HG03342 (cell line): Measurements from ENCODE around the gene RPUSD1.
"Not testable (repeated sequence)": the region's sequence is repeated elsewhere in the genome, so short reads cannot be mapped to it uniquely, and the experiment has no call there.

Experiments used
- ATAC-seq: cut with Tn5 transposase; IDR thresholded peaks from one replicate; pipeline ENCODE4 v1.9.1; 2021; ENCODE audit warnings: mild to moderate bottlenecking, moderate library complexity; ENCODE audit not compliant: unreplicated experiment

RPUSD1 gene

DNA sequence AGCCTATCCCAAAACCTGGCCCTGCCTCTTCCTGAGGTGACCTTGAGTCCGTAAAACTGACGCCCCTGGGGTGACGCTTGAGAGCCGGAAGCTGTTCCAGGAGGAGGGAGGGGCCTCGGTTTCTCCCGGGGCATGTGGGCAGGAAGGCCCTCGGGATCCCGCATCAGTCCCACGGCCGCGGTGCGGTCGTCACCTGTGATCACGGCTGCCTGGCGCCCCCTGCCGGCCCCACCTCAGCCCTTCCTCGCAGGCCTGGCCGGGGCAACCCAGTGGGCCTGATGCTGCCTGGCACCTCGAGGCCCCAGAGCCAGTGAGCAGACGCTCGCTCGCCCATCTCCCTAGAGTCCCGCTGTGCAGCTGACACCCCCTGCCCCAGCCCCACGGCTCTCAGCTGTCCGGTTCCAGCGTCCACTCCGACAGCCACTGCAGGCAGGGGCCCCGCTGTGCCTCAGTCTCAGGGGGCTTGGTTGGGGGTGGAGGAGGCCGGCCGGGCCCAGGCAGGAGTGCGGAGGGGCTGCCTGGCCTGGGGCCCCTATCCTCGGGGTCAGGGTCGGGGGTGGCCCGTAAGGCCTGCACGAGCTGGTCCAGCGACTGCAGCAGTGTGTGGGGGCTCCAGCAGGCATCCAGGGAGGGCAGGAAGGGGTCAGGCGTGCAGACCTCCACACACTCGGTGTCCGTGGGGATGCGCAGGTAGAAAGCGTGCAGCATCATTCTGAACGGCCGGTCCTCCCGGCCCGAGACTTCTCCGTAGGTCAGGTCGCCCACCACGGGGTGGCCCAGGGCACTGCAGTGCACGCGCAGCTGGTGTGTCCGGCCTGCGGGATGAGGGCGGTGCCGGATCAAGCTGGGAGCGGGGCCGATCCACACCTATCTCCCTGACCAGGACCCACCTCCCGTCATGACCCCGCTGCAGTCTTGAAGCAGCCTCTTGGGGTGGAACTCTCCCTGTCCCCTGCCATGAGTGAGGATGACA, 2.3 kb downstream of the RPUSD1 start:
- no peak for ATAC-seq

DNA sequence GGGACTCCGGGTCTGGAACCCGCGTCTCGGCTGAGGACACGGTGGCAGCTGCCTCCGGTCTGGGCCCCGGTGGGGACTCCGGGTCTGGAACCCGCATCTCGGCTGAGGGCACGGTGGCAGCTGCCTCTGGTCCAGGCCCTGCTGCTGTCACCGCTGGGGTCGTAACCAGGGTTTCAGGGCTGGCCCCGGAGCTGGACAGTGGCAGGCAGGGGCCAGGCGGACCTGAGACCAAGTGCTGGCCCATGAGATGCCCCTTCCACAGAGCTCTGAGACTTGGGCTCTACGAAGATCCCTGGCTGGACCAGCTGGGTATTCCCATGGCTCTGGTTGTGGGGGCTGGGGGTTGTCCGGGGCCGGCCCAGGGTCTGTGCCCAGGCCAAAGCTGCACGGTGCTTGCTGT, 3.8 kb downstream of the RPUSD1 start:
- ATAC-seq, result no peak

- no peak for ATAC-seq
These were observed 4.6 kb downstream of the RPUSD1 start for GRCh38 chr16:783404-784161.

DNA sequence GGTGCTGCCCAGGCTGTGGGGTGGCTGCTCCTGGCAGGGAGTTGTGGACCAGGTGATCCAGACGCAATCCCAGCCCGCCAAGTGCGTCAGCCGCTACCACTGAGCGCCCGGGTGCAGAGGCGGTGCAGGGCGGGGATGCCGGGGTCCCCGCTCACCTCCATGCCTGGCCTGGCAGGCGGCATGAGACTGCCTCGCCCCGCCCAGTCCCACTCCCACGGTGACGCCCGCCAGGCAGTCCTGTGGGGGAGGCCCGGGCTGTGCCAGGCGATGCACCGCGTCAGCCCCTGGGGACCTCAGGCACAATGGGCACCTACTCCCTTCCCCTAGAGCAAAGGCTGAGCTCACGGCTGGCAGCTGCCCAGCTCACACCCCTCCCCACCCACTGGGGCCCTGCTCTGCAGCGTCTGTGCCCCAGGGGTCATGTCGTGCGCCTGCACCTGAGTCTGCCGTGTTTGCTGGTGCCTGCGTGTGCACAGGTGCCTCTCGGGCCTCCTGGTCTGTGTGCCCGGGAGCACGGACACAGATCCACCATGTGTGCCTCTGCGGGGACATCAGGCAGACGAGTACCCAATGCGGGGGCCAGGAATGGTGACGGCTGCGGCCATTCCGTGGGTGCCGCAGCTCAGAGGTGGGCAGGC, 5.3 kb downstream of the RPUSD1 start:
- no peak for ATAC-seq

DNA sequence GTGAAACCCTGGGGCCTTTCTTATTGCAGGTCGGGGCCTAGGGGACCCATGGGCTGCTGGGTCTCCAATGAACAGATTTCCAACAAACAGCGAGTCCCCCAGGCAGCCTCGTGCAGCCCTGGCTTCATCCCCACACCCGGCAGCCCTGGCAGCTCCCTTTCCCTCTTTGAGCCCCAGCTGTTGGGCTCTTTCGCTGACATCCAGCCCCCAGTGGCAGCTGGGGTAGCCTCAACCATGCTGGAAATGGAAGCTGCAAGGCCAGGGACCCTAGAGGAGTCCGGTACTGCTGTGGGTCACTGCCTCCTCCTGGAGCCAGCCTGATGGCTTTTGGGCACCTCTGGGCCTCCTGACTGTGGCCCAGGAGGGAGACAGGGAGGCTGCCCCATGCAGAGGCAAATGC, 5.9 kb downstream of the RPUSD1 start:
- ATAC-seq, result no peak

DNA sequence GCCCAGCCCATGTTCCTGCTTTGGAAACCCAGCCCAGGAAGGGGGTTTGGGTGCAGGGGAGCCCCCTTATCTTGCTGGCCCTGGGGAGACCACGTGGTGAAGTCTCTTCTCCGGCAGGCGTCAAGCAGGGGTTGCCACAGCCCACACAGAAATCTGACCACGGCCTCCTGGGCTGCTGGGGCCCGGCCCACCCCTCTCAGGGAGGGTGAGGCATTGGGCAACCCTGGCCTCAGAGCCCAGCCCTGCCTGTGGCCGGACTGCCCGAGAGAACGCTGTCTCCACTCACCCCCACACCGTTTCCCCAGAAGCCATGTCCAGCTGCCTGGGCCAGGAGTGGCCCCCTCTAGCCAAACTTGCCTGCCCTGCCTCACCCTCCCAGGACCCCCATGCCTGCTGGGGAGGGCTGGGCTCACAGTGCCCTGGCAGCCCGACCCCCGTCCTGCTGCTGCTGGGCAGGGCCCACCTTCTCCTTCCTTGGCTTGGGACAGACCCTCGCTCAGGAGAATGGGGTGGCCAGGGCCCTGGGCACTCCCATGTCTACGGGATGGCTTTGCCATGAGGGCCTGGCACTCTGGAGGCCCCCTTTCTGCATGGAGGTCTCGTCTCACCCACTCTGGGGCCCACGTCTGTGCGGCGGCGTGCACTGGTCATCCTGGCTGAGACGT, 6.7 kb downstream of the RPUSD1 start:
- no peak for ATAC-seq

DNA sequence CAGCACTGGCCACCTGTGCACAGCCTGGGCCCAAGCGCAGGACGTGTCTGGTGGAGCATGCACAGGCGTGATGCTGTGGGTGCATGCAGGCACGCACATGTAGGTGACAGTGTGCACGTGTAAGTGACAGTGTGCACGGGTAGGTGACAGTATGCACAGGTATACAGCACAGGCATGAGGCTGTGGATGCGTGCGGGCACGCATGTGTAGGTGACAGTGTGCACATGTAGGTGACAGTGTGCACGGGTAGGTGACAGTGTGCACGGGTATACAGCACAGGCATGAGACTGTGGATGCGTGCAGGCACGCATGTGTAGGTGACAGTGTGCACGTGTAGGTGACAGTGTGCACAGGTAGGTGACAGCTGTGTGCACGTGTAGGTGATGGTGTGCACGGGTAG, 7.9 kb downstream of the RPUSD1 start:
- ATAC-seq, result no peak

DNA sequence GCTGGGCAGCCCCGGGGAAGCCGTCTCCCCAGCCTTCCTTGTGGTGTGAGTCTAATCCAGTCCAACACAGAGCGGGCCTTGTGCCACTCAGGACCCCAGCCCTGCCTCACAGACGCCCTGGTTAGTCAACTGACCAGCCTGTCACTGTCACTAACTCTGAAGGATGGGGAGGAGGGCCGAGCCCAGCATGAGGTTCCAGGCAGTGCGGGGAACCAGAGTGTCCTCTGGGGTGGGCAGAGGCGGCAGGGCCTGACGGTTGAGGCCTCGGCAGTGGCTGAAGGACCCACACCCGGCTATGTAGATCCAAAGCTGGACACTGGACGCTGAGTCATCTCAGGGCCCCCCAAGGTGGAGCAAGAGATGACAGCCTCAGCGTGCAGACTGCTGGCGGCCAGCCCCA, 8.6 kb downstream of the RPUSD1 start:
- ATAC-seq, result no peak

GRCh38 chr16:778909-779527, 9.2 kb downstream of the RPUSD1 start:
- ATAC-seq, result no peak

GRCh38 chr16:778447-778846, 9.7 kb downstream of the RPUSD1 start:
- ATAC-seq, result no peak

DNA sequence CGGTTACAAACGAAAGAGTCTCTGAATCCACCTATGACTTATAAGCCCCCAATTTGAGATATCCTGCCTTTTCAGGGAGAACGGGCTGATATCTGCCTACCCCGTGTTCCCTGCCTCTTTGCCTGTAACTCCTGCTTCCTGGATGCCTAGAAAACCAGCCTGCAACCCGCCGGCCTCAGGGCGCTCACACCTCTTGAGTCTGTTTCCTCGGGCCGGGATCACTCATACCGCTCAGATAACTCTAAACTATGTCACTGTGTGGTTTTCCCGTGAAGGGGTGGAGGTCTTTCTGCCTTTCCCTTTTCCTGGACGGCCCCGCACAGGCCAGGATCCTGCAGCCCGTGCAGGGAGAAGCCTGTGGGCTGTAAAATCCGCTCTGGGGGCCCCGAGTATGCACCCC, 10.4 kb downstream of the RPUSD1 start:
- ATAC-seq, result no peak

DNA sequence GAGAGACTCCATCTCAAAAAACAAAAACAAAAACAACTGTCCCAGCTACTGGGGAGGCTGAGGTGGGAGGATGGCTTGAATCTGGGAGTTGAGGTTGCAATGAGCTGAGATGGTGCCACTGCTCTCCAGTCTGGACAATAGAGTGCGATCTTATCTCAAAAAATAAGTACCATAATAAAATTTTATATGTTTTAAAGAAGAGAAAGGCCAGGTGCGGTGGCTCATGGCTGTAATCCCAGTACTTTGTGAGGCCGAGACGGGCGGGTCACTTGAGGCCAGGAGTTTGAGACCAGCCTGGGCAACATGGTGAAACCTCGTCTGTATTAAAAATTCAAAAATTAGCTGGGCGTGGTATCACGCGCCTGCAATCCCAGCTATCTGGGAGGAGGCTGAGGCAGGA, 11.4 kb downstream of the RPUSD1 start:
- ATAC-seq, result no peak

- ATAC-seq, result not testable (repeated sequence)
These were observed 11.9 kb downstream of the RPUSD1 start for GRCh38 chr16:776298-776697.

DNA sequence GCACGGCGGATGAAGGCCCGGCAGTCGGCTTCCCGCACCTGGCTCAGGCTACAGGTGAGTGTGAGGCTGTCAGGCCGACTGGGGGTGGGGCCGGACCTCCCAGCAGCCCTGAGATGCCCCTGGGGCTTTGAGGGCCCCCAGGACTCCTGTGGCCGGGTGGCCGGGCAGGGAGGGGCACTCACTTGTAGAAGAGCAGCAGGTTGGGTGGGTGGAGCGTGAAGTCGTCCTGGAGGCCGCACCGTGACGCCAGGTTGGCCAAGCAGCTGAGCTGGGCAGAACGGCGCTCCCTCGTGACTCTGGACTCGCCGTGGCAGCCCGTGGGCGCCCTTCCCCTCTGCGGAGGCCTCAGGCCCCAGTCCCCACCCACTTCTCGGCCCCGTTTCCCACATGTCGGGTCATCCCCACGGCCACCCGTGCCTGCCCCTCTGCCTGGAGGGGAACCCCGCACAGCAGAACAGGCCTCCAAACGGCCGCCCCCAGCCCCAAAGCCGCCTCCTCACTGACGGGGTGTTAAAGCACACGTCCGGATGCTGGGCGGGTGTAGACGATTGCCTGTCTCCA, 12.9 kb downstream of the RPUSD1 start:
- ATAC-seq, result no peak

DNA sequence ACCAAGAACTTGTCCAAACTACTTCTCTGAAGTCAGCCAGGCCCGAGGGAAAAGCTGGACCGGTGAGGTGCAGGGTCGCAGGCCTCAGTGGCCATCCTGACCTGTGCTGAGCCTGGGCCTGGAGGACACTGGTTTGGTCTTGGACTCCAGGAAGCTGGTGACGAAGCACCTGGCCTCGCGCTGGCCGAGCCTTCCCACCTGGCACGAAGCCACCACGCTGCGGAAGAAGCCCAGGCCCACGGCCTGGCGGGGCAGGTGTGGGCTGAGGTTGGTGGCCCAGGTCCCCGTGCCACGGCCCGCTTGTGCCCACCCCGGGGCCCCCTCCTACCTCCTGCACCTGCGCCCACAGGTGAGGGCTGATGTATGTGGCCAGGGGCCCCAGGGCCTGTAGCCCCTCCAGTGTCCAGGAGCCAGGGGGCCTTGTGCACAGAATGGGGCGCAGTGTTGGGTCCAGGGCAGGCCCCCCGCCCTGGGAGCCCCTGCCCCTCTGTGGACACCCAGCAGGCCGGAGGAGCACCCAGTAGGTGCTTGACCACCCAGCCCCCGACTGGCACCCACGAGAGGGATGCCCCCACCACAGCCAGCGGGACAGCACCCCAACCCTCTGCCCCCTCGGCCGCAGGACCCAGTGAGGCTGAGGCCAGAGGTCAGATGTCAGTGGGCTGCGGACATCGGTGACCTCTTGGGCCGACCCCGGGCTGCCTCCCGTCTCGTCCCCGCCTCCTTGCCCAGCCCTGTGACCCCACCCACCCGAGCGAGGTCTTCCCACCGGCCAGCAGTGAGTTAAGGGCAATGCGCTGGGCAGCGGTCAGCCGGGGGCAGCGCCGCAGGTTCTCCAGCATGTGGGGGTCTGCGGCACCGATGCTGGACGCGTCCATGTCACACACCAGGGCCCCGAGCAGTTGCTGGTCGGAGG, 13.8 kb downstream of the RPUSD1 start:
- no peak for ATAC-seq

DNA sequence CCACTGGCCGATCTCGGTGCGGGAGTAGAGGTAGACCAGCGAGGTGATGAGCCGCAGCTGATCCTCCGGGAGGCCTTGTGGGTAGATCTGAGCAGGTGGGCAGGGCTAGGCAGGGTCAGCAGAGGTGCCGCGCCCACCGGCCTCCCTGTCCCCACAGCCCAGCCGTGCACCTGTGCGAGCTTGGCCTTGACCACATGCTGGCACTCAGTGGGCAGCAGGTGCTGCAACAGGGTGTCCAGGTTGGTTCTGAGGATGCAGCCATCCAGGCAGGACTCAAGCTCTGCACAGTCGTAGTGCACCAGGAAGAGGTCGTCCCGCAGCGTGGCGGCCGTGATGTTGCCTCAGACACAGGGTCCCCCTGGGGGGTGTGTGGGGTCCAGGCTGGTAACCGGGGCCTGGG, 15.2 kb downstream of the RPUSD1 start:
- ATAC-seq, result no peak

DNA sequence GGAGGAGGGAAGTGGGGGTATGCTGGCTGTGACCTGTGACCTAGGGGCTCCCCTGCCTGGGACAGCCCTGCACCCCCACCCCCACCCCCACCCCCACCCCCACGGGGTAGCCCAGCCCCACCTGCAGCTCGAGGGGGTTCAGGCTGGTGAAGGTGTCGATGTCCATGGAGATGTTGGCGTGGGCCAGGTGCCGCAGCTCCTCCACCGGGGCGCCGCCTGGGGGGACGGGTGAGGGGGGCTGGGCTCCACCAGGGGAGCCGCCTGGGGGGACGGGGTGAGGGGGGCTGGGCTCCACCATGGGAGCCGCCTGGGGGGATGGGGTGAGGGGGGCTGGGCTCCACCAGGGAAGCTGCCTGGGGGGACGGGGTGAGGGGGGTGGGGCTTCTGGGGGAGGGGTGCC, 17.8 kb downstream of the RPUSD1 start:
- no peak for ATAC-seq

- no peak for ATAC-seq
These were observed 18.2 kb downstream of the RPUSD1 start for GRCh38 chr16:769934-770333.

DNA sequence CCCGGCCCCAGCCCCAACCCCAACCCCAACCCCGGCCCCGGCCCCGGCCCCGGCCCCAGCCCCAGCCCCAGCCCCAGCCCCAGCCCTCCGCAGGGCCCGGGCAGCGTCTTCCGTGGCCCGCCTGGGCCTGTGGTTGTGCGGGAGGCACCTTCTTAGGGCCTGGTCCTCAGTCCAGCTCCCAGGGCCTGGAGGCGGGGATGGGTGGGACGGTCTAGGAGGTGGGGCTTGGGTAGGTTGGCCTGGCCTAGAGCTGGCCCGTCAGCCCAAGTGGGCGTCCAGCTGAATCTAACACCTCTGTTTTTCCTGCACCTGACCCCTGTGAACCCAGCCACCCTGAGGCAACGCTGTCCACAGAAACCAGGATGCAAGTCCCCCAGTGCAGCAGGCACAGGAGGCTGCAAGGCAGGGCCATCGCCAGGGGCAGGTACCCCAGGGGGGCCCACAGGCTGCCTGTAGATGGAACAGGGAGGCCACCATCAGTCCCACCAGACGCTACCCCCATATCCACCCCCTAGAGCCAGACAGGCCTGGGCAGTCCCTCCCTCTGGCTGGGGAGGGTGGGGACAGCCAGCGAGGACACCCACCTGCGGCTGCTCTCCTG, 18.9 kb downstream of the RPUSD1 start:
- no peak for ATAC-seq
